Cardiac fibroblast (primary cell): ENCODE measurements around the gene KHDC1L.
"Not testable (repeated sequence)": the region's sequence is repeated elsewhere in the genome, so short reads cannot be mapped to it uniquely, and the experiment has no call there.

Experiments
- DNase-seq, 2 donors: peaks; one replicate each; pipeline versions ENCODE4 v3.0.0 to v3.0.0-alpha.2; 2010; ENCODE audit warnings: low read depth in 2 of 2
- H3K4me3 ChIP-seq, 2 donors: replicated peaks in 1 of 2; 1 replicate in 1 of 2; 2 replicates in 1 of 2; pipeline ENCODE4 v1.5.1; 2011; ENCODE audit warnings: low read depth in 2 of 2, low read length in 2 of 2, mild to moderate bottlenecking in 2 of 2, moderate library complexity in 1 of 2
- TF ChIP-seq, protein P1 (sequence below): IDR thresholded peaks from one replicate; pipeline ENCODE4 v1.5.1; 2011; ENCODE audit warnings: low read depth, mild to moderate bottlenecking, low read length, inconsistent platforms

Gene KHDC1L

DNA sequence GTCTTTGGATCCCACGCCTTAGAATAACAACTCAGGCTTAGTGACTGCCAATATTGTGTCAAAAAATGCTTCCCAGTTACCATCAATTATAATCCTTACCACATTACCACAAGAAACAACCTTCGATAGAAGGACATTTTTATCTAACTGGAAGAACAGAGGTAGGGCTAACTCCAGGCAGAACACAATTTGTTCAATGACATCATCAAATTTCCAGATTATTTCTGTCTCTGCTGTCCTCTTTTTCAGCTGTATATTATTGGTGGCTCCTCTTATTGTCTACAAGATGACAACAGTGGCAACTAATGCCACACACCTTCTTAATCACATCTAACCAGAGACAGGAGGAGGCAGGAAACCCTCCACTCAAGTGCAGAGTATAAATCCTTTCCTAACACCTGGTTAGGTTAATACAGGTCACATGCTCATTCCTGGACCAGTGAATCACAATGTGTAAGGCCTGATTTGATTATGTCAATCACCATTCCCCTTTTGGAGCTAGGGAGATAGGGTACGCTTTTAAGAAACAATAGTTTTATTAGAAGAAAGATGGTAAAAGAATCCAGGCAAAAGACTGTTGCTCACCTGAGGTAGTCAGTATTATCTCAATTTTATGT lies 18.0 kb downstream of the KHDC1L start:
- no peak for DNase-seq
- TF ChIP-seq, protein P1, sequence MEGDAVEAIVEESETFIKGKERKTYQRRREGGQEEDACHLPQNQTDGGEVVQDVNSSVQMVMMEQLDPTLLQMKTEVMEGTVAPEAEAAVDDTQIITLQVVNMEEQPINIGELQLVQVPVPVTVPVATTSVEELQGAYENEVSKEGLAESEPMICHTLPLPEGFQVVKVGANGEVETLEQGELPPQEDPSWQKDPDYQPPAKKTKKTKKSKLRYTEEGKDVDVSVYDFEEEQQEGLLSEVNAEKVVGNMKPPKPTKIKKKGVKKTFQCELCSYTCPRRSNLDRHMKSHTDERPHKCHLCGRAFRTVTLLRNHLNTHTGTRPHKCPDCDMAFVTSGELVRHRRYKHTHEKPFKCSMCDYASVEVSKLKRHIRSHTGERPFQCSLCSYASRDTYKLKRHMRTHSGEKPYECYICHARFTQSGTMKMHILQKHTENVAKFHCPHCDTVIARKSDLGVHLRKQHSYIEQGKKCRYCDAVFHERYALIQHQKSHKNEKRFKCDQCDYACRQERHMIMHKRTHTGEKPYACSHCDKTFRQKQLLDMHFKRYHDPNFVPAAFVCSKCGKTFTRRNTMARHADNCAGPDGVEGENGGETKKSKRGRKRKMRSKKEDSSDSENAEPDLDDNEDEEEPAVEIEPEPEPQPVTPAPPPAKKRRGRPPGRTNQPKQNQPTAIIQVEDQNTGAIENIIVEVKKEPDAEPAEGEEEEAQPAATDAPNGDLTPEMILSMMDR: no peak
- H3K4me3 ChIP-seq: no peak overlapping the region

DNA sequence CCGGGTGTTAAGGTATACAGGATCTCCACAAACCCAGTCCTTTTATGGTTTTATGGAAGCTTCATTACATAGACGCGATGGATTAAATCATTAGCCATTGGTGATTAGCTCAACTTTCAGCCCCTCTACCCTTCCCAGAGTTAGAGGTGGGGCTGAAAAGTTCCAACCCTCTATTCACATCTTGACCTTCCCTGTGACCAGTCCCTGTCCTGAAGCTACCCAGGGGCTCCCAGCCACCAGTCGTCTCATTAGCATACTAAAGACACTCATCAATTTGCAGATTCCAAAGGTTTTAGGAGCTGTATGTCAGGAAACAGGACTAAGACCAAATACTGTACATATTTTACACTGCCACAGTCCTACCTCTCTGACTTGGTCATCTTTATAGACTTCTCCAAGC lies 21.0 kb downstream of the KHDC1L start:
- TF ChIP-seq, protein P1: no peak
- no peak for DNase-seq
- H3K4me3 ChIP-seq: no peak overlapping the region

DNA sequence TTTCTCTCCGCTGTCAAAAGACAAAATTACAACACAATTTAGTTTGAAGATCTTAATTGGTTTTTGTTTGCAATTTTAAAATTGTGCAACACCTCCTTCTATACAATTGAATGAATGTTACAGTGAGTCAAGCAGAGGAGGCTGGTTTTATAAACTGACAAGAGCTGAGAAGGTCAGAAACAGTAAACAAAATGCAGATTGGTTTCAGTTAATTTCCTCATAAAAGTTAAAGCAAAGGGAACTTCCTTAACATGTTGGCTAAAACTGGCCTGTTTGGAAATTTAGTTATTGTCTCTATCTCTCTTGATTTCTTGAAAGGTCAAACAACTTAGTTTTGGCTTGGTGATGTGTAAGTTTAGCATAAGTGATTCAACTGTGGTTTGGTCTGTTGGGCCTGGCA lies 22.2 kb downstream of the KHDC1L start:
- TF ChIP-seq, protein P1: no peak
- H3K4me3 ChIP-seq: no peak overlapping the region
- DNase-seq: no peak

DNA sequence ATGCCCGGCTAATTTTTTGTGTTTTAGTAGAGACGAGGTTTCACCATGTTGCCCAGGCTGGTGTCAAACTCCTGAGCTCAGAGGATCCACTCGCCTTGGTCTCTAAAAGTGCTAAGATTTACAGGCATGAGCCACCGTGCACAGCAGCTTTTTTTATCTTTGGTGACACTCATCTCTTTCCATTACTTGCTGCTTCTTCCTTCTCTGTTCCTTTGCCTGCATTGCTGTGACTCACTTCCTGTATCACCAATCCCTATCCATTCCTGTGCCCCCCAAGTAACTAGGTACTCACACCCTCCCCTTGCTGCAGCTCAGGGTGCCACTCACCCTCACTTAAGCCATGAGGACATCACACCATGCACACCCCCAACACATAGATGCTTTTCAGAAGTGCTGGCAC lies 24.6 kb downstream of the KHDC1L start:
- TF ChIP-seq, protein P1: no peak
- no peak overlapping the region for H3K4me3 ChIP-seq
- no peak for DNase-seq

DNA sequence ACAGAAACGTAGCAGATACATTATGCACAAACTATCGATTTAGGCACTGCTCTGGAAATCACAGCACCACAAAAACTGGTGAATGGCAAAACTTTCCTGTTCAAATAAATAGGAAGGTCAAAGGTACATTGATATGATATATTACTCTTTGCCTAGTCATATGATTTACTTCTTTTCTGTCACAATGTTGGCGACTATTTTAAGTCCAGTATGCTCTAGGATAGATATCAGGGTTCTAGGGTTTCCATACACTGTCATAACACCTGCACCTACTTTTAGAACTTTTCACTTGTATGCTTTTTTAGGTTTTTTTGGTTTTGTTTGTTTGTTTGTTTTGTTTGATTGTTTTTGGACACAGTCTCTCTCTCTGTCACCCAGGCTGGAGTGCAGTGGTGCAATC lies 25.0 kb downstream of the KHDC1L start:
- TF ChIP-seq, protein P1: no peak
- no peak for DNase-seq
- H3K4me3 ChIP-seq: no peak overlapping the region

DNA sequence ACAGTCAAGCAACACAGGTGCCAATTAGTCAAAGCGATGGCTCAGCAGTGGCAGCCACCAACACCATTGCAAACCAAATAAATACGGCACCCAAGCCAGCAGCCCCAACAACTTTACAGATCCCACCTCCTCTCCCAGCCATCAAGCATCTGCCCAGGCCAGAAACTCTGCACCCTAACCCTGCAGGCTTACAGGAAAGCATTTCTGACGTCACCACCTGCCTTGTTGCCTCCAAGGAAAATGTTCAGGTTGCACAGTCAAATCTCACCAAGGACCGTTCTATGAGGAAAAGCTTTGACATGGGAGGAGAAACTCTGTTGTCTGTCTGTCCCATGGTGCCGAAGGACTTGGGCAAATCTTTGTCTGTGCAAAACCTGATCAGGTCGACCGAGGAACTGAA lies 30.6 kb downstream of the KHDC1L start:
- no peak overlapping the region for H3K4me3 ChIP-seq
- no peak for DNase-seq
- TF ChIP-seq, protein P1: no peak

DNA sequence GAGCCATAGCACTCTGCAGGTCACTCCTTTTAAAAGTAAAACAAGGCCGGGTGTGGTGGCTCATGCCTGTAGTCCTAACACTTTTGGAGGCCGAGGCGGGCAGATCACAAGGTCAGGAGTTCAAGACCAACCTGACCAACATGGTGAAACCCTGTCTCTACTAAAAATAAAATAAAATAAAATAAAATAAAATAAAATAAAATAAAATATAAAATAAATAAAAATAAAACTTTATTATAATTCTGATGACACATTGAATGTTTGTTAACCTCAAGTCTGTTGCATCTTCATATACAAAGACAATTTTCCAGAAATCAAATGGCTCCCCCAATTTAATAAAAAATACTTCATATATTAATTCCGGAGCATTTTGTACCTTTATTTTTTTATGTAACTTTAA lies 32.0 kb downstream of the KHDC1L start:
- not testable (repeated sequence) for DNase-seq

More for the DNA sequence above, 32.0 kb downstream of the KHDC1L start:
- H3K4me3 ChIP-seq: not testable (repeated sequence)
